HG03342 (cell line): ENCODE results near the gene USP26.
"Not testable (repeated sequence)": the region's sequence is repeated elsewhere in the genome, so short reads cannot be mapped to it uniquely, and the experiment has no call there.

Experiments used
- ATAC-seq: cut with Tn5 transposase; IDR thresholded peaks from one replicate; pipeline ENCODE4 v1.9.1; 2021; ENCODE audit warnings: mild to moderate bottlenecking, moderate library complexity; ENCODE audit not compliant: unreplicated experiment

Gene USP26

GRCh38 chrX:133044145-133044786 lies 52.6 kb downstream of the USP26 start:
- ATAC-seq = not testable (repeated sequence)

- no peak for ATAC-seq
Measured at GRCh38 chrX:133042260-133042659, 54.6 kb downstream of the USP26 start.

GRCh38 chrX:133033010-133033409 lies 63.9 kb downstream of the USP26 start:
- no peak for ATAC-seq

GRCh38 chrX:133018229-133018628 lies 78.7 kb downstream of the USP26 start:
- no peak for ATAC-seq

GRCh38 chrX:133007458-133007857 lies 89.5 kb downstream of the USP26 start:
- ATAC-seq = no peak

- ATAC-seq = no peak
Measured at GRCh38 chrX:133005616-133006015, 91.3 kb downstream of the USP26 start.

- no peak for ATAC-seq
Measured at GRCh38 chrX:133005042-133005441, 91.9 kb downstream of the USP26 start.

- no peak for ATAC-seq
Measured at GRCh38 chrX:132999209-132999608, 97.7 kb downstream of the USP26 start.

GRCh38 chrX:132990835-132991234 lies 106.1 kb downstream of the USP26 start:
- ATAC-seq = no peak

- ATAC-seq = no peak
Measured at GRCh38 chrX:132986556-132986955, 110.4 kb downstream of the USP26 start.

GRCh38 chrX:132984058-132984650 lies 112.8 kb downstream of the USP26 start:
- ATAC-seq = no peak

GRCh38 chrX:132983496-132983895 lies 113.4 kb downstream of the USP26 start:
- no peak for ATAC-seq

- ATAC-seq = not testable (repeated sequence)
Measured at GRCh38 chrX:132980035-132980434, 116.9 kb downstream of the USP26 start.
